HG02798 (cell line): ENCODE results near the gene SPON1.
"Not testable (repeated sequence)": the region's sequence is repeated elsewhere in the genome, so short reads cannot be mapped to it uniquely, and the experiment has no call there.

Experiments used
- ATAC-seq: cut with Tn5 transposase; IDR thresholded peaks from one replicate; pipeline ENCODE4 v1.9.1; 2021; ENCODE audit warnings: mild to moderate bottlenecking; ENCODE audit not compliant: unreplicated experiment, poor library complexity

Gene SPON1

GRCh38 chr11:13962562-13963168, at the start of gene SPON1:
SPON1 (plus strand) TSS chr11:13962723; CDS start chr11:13962905, 182 bp downstream.
- no peak for ATAC-seq

DNA sequence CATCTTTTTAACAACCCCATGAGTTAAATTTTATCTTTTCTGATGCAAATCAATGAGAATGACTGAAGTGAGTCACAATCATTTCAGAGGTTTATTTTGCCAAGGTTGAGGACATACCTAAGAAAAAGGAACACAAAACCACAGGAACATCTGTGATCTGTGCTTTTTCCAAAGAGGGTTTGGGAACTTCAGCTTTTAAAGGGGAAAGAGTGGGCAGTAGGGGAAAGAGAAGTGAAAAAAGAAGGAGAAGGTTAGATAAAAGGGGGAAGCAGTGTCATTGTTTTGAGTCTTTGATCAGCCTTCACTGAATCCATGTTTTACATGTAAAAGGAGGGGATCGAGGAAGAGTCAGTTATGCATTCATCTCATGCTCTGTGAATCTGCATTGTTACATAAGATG, 45.3 kb upstream of the SPON1 start:
- ATAC-seq: no peak

DNA sequence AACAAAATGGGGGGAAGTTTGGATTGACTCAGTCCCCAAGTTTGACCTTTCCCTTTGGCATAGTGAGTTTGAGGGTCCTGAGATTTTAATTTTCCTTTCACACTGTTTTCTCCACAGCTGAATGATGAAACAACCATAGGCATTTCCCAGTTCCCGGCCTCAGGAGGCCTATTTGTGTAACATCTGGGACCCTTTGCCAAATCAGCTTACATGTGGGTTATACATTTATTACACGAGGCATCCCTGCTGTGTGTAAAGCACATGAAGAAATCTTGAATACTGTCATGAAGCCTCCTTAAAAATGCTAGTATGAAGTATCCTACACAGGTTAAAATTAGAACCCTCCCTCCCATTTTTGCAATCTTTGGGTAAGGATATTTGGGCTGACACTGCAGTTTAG, 44.6 kb upstream of the SPON1 start:
- ATAC-seq: no peak

DNA sequence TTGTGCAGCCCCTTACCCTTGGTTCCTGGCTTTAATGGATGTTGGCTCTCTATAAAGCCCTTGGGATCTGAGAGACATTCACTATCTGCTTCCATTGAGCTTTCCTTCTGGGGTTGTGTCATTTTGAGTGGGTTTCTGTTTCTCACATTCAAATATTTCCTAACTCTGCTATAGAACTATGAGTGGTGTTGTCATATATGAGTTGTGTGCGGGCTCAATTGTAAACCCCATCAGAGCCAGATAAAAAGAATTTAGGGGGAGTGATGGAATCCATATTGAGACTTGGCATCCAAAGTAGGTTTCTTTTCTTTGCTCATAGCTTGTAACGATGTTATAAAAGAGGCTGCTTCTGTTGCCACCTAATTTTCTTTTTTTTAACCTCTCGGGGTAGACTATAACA, 41.8 kb upstream of the SPON1 start:
- no peak for ATAC-seq

- ATAC-seq: no peak
Observed at GRCh38 chr11:13921545-13921944, 41.0 kb upstream of the SPON1 start.

DNA sequence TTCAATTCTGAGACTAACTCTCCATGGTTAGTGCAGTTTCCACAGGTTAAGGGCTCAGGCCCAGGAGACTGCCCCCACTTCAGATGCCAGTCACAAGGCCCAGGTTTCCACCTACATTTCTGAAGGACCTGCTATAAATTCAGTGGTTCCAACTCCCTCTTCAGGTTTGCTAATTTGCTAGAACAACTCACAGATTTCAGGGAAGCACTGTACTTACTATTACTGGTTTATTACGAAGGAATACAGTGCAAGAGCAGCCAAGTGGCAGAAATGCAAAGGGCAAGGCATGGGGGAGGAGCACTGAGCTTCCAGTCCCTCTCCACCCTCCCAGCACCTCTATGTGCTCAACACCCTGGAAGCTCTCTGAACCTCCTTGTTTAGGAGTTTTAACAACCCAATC, 39.3 kb upstream of the SPON1 start:
- ATAC-seq: no peak

DNA sequence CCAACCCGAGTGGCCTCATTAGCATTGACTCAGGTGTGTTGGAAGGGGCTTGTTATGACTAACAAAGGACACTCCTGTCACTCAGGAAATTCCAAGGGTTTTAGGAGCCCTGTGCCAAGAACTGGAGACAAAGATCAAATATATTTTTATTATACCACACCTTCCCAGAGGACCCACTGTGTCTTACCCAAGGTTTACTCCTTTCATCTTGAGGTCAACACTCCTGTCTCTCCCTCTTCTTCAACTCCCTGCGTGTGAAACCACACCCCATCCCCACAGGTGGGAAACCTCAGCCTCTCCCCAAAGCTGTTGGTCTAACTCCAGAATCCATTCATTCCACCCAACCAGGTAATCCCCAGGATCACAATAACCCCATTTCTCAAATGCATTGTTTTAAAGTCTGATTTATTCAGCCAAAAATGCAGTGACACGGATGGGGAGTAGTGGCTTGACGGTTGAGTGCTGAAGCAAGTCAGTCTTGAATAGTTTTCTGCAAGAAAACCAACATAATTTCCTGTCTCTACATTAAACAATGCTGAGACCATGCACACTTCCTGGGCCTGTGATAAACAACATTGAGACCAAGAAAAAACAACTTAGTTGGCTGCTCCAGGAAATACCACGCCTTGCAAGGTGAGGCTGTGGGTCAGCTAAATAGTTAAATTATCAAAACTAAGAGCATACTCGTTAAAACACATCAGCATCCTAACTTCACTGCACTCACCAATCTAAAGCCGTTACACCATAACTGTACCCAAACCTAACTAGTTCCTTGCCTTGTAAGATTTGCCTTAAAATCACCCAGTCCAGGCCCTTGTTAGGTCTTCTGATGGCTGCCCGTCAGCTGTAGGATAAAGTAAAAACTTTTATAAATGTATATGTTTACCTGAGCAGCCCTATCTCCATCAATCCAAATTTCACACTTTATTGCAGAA, 38.5 kb upstream of the SPON1 start:
- no peak for ATAC-seq

DNA sequence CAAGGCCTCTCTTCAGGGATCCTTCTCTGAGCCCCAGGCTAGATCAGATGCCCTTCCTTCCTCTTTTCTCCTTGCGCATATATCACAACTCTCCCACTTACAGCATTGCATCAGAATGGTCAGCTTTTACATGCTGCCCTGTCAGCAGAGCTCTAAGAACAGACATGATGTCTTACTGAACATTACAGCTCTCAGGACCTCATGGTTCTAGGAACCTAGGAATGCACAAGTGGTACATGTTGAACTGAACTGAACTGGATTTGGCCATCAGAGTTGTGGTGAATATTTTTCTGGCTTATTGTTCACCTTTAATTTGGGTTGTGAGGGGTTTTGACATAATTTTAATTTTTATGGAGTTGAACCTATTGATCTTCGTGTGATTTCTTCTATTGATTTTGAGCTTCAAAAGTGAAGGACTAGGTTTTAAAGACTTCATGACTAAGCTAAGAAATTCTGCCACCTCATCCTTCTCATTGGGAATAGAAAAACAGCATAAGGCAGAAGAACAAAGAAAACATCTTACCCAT, 37.7 kb upstream of the SPON1 start:
- ATAC-seq: no peak

DNA sequence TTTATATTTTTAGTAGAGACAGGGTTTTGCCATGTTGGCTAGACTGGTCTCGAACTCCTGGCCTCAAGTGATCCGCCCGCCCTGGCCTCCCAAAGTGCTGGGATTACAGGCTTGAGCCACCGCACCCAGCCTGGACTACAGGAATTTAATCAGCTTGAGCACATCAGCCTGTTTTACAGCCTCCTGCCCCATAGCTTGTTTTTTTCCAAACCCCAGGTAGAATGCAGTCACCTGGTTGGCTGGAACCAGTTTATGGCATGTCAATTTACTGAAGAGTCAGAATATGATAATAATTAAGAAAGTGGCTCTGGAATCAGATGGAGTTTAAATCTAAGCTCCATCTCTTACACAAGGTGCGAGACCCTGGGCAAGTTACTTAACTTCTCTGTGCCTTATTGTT, 36.2 kb upstream of the SPON1 start:
- ATAC-seq: not testable (repeated sequence)

GRCh38 chr11:13926981-13927380, 35.5 kb upstream of the SPON1 start:
- ATAC-seq: no peak

DNA sequence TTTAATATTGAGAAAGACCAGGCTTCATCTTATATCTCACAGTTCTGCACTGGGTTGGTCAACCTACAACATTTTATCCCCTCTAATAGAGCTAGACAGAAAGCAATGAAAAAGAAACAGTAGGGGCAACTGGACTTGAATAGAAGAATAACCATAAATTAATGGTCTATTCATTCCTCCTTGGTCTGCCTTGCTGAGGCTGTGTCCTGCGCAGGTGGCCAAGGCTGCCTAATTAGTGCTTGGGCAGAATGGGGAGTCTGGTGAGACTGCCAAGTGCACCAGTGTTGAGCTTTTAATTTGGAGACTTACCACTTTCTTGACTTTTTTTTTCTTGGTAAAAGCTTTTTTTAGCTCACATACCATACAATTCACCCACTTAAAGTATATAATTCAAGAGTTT, 35.0 kb upstream of the SPON1 start:
- no peak for ATAC-seq

DNA sequence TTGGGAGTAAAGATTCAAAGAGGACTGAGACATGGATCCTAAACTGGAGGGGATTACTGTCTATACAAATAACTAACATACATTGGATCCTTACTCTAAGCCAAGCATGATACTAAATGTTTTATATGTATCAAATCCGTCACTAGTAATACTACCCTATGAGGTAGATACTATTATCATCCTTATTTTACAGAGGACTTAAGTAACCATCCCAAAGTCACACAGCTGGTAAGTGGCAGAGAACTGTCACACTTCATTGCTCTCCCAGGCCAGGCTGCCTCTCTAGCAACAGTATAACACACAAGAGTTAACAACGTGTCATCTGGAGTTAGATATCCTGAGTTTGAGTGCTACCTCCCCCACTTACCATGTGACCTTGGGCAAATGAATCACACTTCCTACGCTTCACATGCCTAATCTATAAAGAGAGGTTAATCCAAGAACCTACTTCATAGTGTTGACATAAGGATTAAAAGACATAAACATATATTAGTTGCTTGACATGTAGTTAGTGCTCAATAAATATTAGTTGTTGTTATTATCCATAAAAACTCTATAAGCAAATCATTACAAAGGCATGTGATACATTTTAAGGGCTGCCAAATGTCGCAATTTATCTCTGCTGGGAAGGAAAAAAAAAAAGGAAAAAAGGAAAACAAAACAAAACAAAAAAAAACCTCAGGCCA, 33.8 kb upstream of the SPON1 start:
- no peak for ATAC-seq

- no peak for ATAC-seq
Observed at GRCh38 chr11:13929395-13929891, 33.1 kb upstream of the SPON1 start.

- ATAC-seq: no peak
Observed at GRCh38 chr11:13931356-13931755, 31.2 kb upstream of the SPON1 start.

GRCh38 chr11:13937154-13937553, 25.4 kb upstream of the SPON1 start:
- not testable (repeated sequence) for ATAC-seq

GRCh38 chr11:13938829-13939228, 23.7 kb upstream of the SPON1 start:
- not testable (repeated sequence) for ATAC-seq

DNA sequence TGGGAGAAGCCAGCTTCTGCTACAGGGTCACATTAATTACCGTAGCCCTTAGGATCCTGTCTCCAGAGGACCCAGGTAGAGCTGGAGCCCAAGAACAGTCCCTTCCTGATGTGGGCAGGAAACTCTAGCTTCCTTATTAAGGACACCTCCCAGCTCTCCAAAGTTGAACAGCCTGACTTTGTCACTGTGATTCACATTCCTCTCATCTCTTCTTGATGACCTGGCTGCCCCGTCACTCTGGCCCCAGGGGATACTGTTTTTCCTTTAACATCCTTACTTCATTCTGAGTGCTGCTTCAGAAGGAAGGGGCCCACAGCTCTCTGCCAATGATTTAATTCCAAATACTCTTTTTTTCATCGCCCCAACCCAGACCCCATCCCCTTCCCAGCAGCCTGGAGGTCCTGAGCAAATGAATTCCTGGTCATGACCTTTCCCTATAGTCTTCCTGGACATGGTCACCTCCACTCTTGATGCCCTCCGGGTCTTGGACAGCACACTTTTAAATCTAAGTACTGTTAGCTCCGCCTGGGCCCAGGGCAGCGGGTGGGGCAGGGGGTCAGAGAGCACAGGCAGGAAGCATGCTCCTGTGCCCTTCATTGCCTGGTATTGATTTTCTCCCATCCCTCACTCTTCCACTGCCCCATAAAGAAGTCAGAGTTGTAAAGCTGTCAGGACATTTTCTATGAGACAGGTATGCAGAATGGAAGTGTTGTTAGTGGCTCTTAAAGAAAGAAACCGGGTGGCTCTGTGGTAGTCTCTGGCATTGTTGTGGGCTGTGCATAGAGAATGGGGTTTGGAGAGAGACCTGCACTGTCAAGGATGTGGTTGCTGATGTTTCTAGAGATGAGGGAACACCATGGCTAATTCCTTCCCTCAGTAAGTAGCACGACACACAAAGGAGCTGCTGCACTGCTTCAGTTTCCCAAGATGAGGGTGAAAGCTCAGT, 22.3 kb upstream of the SPON1 start:
- ATAC-seq: no peak

GRCh38 chr11:13940907-13941256, 21.6 kb upstream of the SPON1 start:
- ATAC-seq: no peak

- no peak for ATAC-seq
Observed at GRCh38 chr11:13941775-13942174, 20.7 kb upstream of the SPON1 start.

- no peak for ATAC-seq
Observed at GRCh38 chr11:13942378-13942777, 20.1 kb upstream of the SPON1 start.
